Keratinocyte (primary cell): ENCODE results near the gene CFAP43.

Source experiments
- EZH2 ChIP-seq: IDR thresholded peaks from one replicate; pipeline ENCODE4 v1.6.1; 2012; ENCODE audit warnings: inconsistent platforms, mild to moderate bottlenecking, low read length, moderate library complexity
- TF ChIP-seq, protein P1 (sequence below), 3 experiments: IDR thresholded peaks in 1 of 3; conservative IDR thresholded peaks in 1 of 3; optimal IDR thresholded peaks in 1 of 3; 2 replicates in 2 of 3; 3 replicates in 1 of 3; pipeline versions ENCODE3 to v1.5.1; 2011; ENCODE audit warnings: low read length in 3 of 3, mild to moderate bottlenecking in 3 of 3, moderate library complexity in 2 of 3, control low read depth in 1 of 3, inconsistent platforms in 1 of 3; ENCODE audit not compliant: insufficient read depth in 2 of 3; ENCODE audit errors: extremely low read depth in 1 of 3

DNA sequence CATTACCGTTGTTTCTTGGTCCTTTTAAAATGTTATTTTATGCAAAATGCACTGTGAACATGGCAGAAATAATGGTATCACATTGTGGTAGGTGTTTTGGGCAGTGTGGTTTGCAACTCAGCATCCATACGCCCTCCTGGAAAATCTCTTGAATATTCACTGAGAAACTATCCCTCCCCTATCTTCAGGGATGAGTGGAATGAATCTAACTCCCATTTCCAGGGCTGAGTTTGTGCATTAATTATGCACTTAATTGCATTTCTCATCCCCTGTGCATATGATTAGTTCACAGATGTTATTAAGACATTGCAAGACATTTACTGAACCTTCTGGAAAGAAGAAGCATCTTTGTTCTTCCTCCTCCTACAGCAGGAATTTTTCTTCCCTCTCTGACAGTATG is 36.5 kb downstream of the CFAP43 start:
- TF ChIP-seq EZH2: no peak
- TF ChIP-seq, protein P1, sequence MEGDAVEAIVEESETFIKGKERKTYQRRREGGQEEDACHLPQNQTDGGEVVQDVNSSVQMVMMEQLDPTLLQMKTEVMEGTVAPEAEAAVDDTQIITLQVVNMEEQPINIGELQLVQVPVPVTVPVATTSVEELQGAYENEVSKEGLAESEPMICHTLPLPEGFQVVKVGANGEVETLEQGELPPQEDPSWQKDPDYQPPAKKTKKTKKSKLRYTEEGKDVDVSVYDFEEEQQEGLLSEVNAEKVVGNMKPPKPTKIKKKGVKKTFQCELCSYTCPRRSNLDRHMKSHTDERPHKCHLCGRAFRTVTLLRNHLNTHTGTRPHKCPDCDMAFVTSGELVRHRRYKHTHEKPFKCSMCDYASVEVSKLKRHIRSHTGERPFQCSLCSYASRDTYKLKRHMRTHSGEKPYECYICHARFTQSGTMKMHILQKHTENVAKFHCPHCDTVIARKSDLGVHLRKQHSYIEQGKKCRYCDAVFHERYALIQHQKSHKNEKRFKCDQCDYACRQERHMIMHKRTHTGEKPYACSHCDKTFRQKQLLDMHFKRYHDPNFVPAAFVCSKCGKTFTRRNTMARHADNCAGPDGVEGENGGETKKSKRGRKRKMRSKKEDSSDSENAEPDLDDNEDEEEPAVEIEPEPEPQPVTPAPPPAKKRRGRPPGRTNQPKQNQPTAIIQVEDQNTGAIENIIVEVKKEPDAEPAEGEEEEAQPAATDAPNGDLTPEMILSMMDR (optimal IDR thresholded peaks at IDR 0.05 in 1 of 3, IDR thresholded peaks at IDR 0.05 in 1 of 3, conservative IDR thresholded peaks at IDR 0.05 in 1 of 3; ENCODE audit: extremely low read depth in 1 of 3, insufficient read depth in 2 of 3, low read length in 3 of 3): no peak
